CD4-positive, alpha-beta T cell treated with Interleukin-21 for 1 hour (primary cell): Measurements from ENCODE around the gene MARK1.

Experiments
- DNase-seq: peaks from one replicate; pipeline ENCODE4 v3.0.0-alpha.2; 2020

Gene MARK1

DNA sequence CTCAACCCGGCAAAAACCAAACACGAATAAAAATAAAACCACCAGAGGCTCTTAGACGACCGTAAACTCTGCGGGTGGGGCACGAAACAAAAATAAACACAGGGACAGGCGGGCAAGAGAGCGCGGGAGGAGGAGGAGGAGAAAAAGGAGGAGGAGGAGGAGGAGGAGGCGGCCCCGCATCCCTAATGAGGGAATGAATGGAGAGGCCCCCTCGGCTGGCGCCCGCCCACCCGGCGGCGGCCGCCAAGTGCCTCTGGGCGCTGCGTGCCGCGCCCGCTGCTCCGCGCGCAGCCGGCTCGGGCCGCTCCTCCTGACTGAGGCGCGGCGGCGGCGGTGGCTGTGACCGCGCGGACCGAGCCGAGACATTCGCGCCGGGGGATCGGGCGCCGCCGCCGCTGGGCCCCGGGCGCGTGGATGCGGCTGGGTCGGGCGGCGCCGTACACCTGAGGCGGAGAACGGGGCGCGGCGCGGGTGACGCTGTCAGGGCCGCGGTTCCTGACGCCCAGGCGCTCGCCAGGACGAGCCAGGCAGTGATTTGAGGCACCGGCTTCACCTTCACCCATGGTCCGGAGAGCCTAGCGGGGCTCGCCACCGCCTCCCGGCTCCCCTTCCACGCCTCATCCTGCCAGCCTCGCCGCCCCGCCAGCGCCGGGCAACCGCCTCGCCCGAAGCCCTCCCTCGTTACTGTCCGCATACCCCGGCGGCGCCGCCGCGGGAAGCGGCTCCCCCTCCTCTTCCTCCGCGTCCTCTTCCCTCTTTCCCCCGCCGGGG is at the start of gene MARK1:
Gene MARK1, plus strand, starts transcription at position 229 of the 771 bp plus-strand sequence. CDS start 687 bp downstream, outside the sequence.
- no peak for DNase-seq

DNA sequence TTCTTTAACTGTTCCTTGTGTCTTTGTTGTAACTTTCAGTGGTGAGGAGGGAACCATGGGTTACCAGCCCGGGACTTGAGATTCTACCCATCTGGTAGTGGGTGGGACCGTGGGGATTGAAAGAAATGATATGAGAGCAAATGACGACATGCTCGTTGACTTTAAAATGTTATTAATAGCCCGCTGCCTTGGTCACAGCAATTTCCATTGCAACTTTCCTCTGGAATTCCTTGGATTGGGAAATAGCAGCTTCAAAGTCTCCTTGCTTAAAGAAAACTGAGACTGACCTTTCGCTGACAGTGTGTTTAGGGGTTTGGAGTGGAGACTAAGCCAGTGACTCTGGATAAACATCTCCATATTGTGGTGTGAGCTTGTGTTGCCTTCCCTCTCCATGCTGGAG is 44.2 kb upstream of the MARK1 start:
- no peak for DNase-seq

DNA sequence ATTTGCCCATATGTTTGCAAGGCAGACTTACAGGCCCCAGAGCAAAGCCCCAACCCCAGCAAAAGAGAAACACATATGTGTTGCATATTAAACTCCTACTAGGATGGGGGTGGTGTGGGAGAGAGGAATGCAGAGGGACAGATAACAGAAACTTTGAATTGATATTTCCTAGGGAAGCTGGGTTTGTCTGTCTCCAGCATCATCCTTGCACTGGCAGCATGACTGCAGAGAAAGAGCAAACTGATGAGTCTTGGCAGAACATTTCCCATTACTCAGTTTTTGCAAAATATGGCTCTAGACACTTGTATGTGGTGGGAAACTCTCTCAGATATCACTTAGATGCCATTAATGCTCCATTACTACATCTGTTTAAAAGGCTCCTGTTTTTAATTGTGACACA is 43.8 kb upstream of the MARK1 start:
- DNase-seq = no peak

- no peak for DNase-seq
Observed at GRCh38 chr1:220485131-220485530, 42.8 kb upstream of the MARK1 start.

DNA sequence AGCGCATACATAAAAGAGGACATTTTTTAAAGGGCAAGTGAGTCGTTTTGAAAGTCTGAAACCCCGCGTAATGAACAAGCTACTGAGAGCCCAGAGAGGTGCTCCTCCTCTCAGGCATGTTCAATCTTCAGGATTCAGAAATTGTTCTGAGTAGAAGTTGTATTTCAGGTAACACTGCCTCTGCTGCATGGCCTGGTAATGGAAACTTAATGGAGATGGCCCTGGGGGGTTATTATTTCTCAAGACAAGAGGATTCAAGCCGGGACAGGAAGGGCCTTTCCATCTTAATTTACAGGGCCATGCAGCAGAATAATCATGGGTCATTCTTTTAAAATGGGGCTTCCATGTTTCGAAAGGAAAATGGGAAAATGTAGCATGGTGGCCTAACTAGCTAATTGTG is 42.1 kb upstream of the MARK1 start:
- no peak for DNase-seq

GRCh38 chr1:220487297-220487820 is 40.6 kb upstream of the MARK1 start:
- no peak for DNase-seq

DNA sequence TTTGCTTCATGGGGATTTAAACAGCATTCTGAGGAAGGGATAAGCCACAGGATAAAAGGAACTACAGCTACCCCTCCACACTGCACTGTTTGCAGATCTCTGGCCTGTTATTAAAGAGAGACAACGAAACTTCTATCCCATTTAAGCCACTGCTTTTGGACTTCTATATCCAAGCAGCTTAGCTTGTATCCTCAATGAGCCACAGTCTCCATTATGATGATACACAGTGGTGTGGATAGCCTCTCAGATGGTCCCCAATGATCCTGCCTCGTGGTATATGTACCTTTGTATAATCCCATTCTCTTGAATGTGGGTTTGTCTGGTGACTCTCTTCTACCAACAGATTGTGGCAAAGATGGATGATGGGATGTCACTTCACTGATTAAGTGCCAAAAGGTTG is 36.0 kb upstream of the MARK1 start:
- DNase-seq = no peak

DNA sequence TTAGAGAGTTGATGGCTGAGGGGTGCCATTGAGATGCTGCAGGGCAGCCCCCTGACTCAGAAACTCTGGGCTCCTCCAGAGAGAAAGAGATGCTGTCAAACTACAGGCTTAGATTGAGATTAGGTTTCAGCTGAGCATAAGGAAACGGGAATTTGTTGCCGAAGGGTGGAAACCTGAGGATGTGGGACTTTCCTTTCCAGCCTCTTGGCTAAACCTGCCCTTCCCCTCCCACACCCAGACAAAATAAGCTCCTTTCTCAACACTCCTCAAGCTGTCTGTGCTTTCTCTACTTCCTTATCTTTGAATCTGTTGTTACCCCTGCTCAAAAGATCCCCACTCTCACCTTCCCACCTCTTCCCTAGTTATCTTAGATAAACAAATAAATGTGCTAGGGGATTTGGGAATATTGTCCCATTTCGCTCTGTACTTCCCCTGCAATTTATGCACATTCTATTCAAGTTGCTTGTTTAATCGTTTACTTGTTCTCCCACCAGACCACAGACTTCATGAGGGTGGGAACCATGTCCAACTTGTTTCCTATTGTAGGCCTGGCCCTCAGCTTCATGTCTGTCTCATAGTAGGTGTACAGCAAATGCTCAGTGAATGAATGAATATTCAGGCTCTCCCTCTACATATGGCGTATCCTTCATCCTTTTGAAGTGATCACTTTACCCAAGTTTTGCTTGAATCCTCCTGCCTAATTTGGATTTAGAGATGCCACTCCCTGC is 30.6 kb upstream of the MARK1 start:
- no peak for DNase-seq

GRCh38 chr1:220498188-220498587 is 29.7 kb upstream of the MARK1 start:
- no peak for DNase-seq

- DNase-seq = no peak
Observed at GRCh38 chr1:220500372-220500771, 27.6 kb upstream of the MARK1 start.

DNA sequence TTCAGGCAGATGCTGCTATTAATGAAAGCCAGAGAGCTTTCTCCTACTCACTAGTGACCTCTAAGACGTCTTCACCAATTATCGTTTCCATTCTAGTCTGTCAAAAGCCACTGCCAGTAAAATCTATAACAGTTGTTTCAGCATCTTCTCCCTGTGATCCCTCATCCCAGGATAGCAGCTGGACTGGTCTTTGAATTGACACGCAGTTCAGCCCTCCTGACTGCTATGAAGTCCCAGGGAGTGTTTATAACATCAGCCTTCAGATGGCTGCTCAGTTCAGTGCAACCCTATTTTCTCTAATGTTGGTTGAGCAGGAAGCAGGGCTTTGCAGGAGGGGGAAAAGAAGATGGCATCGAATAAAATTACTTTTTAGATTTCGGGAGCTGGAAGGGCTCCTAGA is 23.6 kb upstream of the MARK1 start:
- no peak for DNase-seq

GRCh38 chr1:220507085-220507484 is 20.9 kb upstream of the MARK1 start:
- DNase-seq = no peak

- DNase-seq = no peak
Observed at GRCh38 chr1:220511179-220511578, 16.8 kb upstream of the MARK1 start.

DNA sequence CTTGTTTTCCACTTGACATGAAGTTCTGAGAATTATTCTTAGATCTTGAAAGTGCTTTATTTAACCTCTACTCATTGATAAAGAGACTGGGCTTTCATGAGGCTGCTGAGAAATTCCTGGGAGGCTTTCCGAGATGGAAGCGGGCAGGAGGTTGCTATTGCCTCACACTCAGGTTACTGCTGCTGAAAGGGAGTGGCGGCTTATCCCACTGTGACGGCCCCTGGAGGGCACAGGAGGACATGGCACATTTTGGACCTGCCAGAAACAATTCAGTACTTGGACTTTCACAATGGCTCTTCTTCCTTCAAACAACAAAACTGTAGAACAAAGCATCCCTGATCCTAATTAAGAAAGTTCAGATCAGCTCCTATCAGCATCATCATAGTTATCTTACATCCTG is 16.2 kb upstream of the MARK1 start:
- no peak for DNase-seq

DNA sequence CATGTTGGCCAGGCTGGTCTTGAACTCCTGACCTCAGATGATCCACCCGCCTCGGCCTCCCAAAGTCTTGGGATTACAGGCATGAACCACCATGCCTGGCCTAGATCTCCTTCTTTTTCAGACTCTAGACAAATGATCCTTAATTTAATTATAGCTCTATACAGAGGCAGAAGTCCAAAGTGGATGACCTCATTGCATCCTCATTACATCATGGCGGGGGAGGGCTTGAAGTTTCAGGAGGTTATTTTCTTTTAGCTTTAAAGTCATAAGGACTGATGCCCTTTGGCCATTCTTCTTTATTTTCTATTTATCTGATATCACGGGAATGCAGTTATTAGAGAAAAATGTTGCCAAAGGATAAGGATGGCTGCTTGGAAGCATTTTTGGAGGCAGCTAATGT is 14.1 kb upstream of the MARK1 start:
- DNase-seq = no peak

DNA sequence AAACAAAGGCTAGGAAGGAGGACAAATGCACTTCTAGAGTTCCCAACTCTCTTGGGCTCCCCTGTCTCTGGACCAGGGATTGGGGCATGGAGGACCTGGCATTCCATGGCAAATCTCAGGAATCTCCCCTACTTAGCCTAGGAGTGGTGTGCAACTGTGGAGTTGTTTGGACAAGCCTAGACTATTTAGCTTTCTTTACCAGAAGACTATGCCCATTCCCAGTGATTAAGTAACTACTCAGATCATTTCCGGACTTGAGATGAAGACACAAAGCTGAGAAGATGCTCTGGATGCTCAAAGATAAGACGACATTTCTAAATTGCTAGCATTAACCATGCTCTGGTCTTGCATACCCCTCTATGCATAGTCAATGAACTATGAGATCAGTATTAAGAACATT is 13.7 kb upstream of the MARK1 start:
- no peak for DNase-seq

DNA sequence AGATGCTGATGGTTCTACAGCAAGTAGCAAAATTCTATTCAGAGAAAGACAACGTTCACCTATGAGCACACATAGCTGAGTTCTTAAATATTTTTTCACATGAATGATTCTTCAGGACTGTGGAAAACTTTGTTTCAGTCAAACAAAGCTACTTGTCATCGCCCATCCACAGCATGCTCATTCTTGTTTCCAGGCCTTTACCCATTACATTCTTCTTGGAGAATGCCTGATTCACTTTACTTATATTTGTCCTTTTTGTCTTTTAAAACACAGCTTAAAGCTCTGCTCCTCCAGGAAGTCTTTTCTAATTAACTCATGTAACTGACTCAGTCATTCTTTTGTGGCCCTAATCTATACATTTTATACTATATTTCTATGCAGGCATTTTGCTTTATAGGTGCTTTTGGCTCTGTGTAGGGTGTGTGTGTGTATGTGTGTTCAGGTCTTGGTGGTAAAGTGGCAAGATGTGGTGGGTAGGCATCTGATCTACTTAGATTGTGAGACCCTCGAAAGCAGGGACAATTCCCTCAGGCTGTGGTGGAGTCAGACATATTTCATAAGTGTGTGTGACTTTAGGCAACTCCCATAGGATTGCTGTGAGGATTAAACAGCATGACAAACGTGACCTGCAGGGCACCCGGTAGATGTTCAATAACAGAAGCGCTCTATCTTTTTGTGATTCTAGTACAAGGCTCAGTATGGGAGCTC is 11.8 kb upstream of the MARK1 start:
- DNase-seq = no peak

GRCh38 chr1:220516722-220517042 is 11.3 kb upstream of the MARK1 start:
- DNase-seq = no peak

DNA sequence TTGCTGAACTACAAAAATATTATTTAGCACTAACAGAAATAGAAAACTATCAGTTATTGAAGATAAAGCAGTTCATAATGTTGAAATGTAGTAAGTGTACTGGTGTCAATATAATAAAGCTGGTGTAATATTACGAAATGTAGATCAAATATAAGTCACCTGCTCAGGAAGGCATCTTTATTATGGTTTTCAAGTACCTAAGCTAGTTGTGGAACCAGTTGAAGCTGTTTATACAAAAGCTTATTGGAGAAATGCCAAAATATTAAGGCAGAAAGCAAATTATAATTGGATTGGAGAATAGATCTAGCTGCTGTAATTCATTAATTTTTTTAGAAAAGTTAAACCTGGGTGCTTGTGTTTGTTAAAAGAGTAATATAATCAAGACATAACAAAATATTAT is 6.2 kb upstream of the MARK1 start:
- no peak for DNase-seq

- no peak for DNase-seq
Observed at GRCh38 chr1:220526294-220526693, 1.6 kb upstream of the MARK1 start.

DNA sequence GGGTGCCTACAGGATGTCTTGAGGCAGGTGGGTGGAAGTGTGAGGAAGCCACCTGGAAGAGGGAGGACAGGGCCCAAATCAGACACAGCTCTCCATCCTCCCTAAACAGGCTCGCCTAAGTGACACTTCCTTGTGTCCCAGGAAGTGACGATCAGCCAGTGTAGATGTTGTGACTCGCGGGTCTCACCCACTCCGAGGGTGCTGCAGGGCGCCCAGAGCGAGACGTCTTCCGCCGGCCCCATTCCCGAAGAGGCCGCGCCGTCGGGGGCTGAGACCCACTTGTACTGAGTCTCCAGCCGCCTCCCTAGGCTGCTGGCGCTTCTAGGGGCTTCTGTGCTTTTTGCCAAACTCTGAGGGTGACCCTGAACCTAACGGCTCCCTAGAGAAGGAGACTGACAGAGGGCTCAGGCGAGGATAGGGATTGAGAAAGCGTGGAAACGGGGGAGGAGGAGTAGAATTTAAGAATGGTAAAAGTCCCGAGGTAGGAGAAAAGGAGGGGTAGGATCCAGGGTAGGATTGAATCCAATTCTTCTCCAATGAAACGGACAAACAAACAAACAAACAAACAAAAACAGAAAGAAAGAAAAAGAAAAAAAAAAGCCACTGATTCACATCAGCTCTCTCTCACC is 543 bp upstream of the MARK1 start:
- no peak for DNase-seq

DNA sequence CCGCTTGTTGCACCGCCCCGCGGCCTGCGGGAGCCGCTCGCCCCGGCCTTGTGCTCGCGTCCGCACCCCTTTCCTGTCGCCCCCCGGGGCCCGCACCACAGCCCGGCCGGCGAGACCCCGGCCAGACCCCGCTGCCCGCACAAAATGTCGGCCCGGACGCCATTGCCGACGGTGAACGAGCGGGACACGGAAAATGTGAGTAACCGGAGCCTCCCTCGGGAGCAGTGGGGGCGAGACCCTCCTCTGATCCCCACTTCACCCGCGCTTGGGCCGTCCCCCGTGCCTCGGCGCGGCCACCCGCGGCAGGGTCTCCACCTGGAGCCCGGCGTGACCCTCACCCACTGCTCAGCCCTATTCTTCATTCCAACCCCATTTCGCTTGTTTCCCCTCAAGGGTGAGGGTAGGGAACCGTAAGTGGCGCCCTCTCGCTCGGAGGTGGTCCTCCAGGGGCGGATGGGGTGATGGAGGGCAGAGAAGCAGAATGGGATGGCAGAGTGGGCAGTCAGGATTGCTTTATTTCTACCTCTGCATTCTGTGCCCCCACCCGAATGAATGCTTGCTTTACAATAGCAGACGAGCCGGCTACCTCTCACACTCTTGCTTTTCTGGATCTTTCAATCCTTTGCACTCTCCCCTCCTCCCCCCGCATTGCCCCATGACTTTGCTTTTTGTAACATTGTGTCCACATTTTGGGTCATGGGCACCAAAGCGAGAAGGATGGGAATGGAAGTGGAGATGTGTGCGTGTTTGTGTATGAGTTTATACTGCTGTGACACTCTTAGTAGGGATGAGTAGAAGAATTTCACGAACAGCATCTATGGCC is 954 bp downstream of the MARK1 start:
- no peak for DNase-seq
